Prostate gland (tissue), 2 donors: ENCODE measurements around the gene KCNJ6. TPM values are rescaled to one million over a fixed set of nuclear protein-coding genes. Genes with fewer than 3 reads are reported as not detected.

Experiments
- DNase-seq: peaks from one replicate; pipeline ENCODE4 v3.0.0-alpha.2; 2019; ENCODE audit warnings: low spot score
- H3K27ac ChIP-seq, 2 donors: fragments of 200-600 bp; sonication (generic); 2 replicates each; pipeline ENCODE4 v1.5.1; 2017 to 2019
- H3K27me3 ChIP-seq: fragments of 200-600 bp; sonication (generic); replicated peaks from 2 replicates; pipeline ENCODE4 v1.5.1; 2019; ENCODE audit not compliant: insufficient read depth
- H3K36me3 ChIP-seq, 2 donors: fragments of 200-600 bp; sonication (generic); 1 replicate in 1 of 2; 2 replicates in 1 of 2; pipeline versions ENCODE4 v1.5.1 to v1.8.1; 2017 to 2019
- H3K4me1 ChIP-seq: fragments of 200-600 bp; sonication (generic); replicated peaks from 2 replicates; pipeline ENCODE4 v1.5.1; 2019
- H3K4me3 ChIP-seq, 2 donors: fragments of 200-600 bp; sonication (generic); 2 replicates each; pipeline ENCODE4 v1.5.1; 2017 to 2019
- H3K9me3 ChIP-seq: fragments of 200-600 bp; sonication (generic); 2 replicates; pipeline ENCODE4 v1.5.1; 2017
- POLR2A ChIP-seq: fragments of 450-650 bp; IDR thresholded peaks from one replicate; pipeline ENCODE4 v1.6.1; 2016; ENCODE audit warnings: antibody characterized with exemption, mild to moderate bottlenecking
- POLR2AphosphoS5 ChIP-seq: sonication (generic); formaldehyde crosslinking; IDR thresholded peaks from one replicate; pipeline ENCODE4 v1.6.1; 2017; ENCODE audit warnings: antibody characterized with exemption
- WGBS: methylation state at CpG from one replicate; pipeline ENCODE4 v1.1.5; 2018; 5-methylcytosine and 5-hydroxymethylcytosine counted together
- intact Hi-C: fragments of 100-400 bp; cut with DNase I; formaldehyde crosslinking; loops from one replicate; pipeline ENCODE4 v1.14.2; 2022
- total RNA-seq, 2 donors: library from RNA; depleted of rRNA; stranded (reverse); fragments of >200 nt; gene quantifications; one replicate each; pipeline ENCODE4 v1.1.0, GENCODE V29; 2016
- TF ChIP-seq, protein P1 (sequence below), 4 experiments: fragments of 200-600 bp in 2 of 4; fragments of 450-650 bp in 2 of 4; sonication (generic) in 2 of 4; IDR thresholded peaks; 1 replicate in 3 of 4; 2 replicates in 1 of 4; pipeline ENCODE4 v1.5.1; 2016 to 2019; ENCODE audit warnings: antibody characterized with exemption in 4 of 4, mild to moderate bottlenecking in 2 of 4, moderate library complexity in 2 of 4

The KCNJ6 gene
- total RNA-seq, 2 donors from 2014 or later = 0.23 to 0.36 TPM

GRCh38 chr21:37564341-37564923, 351.8 kb downstream of the KCNJ6 start:
- DNase-seq = peak; percentile 75
- intact Hi-C loops = loop anchor here (5.0 to 10.0 kb wide), 4 partner anchors 197 to 580 kb away; partner anchors contain the start of genes DYRK1A and VPS26C
- TF ChIP-seq POLR2A (peak; percentile 6), POLR2AphosphoS5 (no peak)
- TF ChIP-seq, protein P1, sequence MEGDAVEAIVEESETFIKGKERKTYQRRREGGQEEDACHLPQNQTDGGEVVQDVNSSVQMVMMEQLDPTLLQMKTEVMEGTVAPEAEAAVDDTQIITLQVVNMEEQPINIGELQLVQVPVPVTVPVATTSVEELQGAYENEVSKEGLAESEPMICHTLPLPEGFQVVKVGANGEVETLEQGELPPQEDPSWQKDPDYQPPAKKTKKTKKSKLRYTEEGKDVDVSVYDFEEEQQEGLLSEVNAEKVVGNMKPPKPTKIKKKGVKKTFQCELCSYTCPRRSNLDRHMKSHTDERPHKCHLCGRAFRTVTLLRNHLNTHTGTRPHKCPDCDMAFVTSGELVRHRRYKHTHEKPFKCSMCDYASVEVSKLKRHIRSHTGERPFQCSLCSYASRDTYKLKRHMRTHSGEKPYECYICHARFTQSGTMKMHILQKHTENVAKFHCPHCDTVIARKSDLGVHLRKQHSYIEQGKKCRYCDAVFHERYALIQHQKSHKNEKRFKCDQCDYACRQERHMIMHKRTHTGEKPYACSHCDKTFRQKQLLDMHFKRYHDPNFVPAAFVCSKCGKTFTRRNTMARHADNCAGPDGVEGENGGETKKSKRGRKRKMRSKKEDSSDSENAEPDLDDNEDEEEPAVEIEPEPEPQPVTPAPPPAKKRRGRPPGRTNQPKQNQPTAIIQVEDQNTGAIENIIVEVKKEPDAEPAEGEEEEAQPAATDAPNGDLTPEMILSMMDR (IDR thresholded peaks at IDR 0.05) = peak in 1 of 4 experiments; percentile 18

DNA sequence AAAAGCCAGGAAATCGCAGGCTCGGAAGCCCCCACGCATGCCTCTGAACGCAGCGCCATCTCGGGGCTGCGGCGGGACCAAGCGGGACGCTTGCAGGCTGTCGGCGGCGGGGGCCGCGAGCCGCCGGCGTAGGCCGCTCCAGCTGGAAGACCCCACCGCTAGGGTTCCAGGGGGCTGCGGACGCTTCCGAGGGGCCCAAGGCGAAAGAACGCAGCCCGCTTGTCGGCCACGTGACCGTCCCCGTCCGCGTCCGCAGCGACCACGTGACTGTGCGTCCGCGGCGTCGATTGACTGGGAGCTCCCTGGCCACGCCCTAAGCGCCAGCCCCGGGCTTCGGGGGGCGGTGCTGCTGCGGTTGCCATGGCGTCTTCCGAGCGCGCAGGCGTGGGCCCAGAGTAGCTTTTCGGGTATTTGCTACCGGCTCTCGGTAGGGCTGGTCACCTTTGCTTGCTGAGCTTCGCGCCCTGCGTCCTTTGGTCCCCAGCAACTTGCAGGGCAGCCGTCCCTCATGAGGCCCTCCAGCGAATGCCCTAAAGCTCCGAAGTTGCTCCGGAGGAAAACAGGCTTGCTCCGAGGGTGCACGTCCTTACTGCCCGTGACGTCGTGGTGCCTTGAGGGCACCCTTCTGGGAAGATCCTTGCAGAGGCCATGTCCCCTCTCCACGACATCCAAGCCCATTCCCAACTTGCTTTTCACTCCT, 352.5 kb downstream of the KCNJ6 start:
- H3K4me1 ChIP-seq = no peaks in the 10 kb centered on the region
- H3K4me3 ChIP-seq = peak overlapping the region; percentile 54 to 55
- peak overlapping the region; percentile 77 to 86 for H3K27ac ChIP-seq
- no peaks in the 10 kb centered on the region for H3K36me3 ChIP-seq
- WGBS = 2% methylated on average over 59 of the region's 67 CpGs
- TF ChIP-seq POLR2A = peak; percentile 68
- TF ChIP-seq, protein P1 (IDR thresholded peaks at IDR 0.05) = peak in 3 of 4 experiments; percentile 35 to 61 (median 54)
- peak; percentile 90 for TF ChIP-seq POLR2AphosphoS5
- H3K27me3 ChIP-seq = no peaks in the 10 kb centered on the region
- DNase-seq = peak; percentile 93
- no peaks in the 10 kb centered on the region for H3K9me3 ChIP-seq
- intact Hi-C loops = loop anchor here (5.0 to 10.0 kb wide), 4 partner anchors 196 to 579 kb away; partner anchors contain the start of genes DYRK1A and VPS26C

More at GRCh38 chr21:37564341-37564923, 351.8 kb downstream of the KCNJ6 start:
- peak overlapping the region; percentile 77 to 86 for H3K27ac ChIP-seq
- no peaks in the 10 kb centered on the region for H3K36me3 ChIP-seq
- no peaks in the 10 kb centered on the region for H3K9me3 ChIP-seq
- no peaks in the 10 kb centered on the region for H3K27me3 ChIP-seq
- 19% methylated on average over 13 of the region's 14 CpGs for WGBS
- no peaks in the 10 kb centered on the region for H3K4me1 ChIP-seq
- peak overlapping the region; percentile 54 to 55 for H3K4me3 ChIP-seq

GRCh38 chr21:37562920-37563640, 353.2 kb downstream of the KCNJ6 start:
- H3K27me3 ChIP-seq = no peaks in the 10 kb centered on the region
- no peaks in the 10 kb centered on the region for H3K36me3 ChIP-seq
- intact Hi-C loops = loop anchor here (5.0 to 10.0 kb wide), 4 partner anchors 196 to 578 kb away; partner anchors contain the start of genes DYRK1A and VPS26C
- WGBS = 59% methylated on average over 22 of the region's 22 CpGs
- DNase-seq = peak; percentile 25
- peak overlapping the region; percentile 77 to 86 for H3K27ac ChIP-seq
- no peak for TF ChIP-seq POLR2A
- H3K4me1 ChIP-seq = no peaks in the 10 kb centered on the region
- H3K9me3 ChIP-seq = no peaks in the 10 kb centered on the region
- peak overlapping the region; percentile 54 to 55 for H3K4me3 ChIP-seq

GRCh38 chr21:37561941-37562919, 354.0 kb downstream of the KCNJ6 start:
- no peak for DNase-seq
- no peak overlapping the region for H3K4me3 ChIP-seq

More at GRCh38 chr21:37561941-37562919, 354.0 kb downstream of the KCNJ6 start:
- no peaks in the 10 kb centered on the region for H3K27me3 ChIP-seq
- no peaks in the 10 kb centered on the region for H3K36me3 ChIP-seq
- TF ChIP-seq, protein P1 (IDR thresholded peaks at IDR 0.05) = no peak
- TF ChIP-seq POLR2A = no peak
- TF ChIP-seq POLR2AphosphoS5 = no peak
- H3K27ac ChIP-seq = no peak overlapping the region
- 93% methylated on average over 11 of the region's 11 CpGs for WGBS
- H3K9me3 ChIP-seq = no peaks in the 10 kb centered on the region
- H3K4me1 ChIP-seq = no peaks in the 10 kb centered on the region
- intact Hi-C loops = loop anchor here (5.0 to 10.0 kb wide), 4 partner anchors 195 to 577 kb away; partner anchors contain the start of genes DYRK1A and VPS26C
